ENCODE data around the gene SLC35A3. TPM values are rescaled to one million over a fixed set of nuclear protein-coding genes. Genes with fewer than 3 reads are reported as not detected.
"Not testable (repeated sequence)": the region's sequence is repeated elsewhere in the genome, so short reads cannot be mapped to it uniquely, and the experiment has no call there.

SLC35A3 gene
- total RNA-seq, 2 experiments from 2014 or later, result 18.3 to 18.8 TPM

DNA sequence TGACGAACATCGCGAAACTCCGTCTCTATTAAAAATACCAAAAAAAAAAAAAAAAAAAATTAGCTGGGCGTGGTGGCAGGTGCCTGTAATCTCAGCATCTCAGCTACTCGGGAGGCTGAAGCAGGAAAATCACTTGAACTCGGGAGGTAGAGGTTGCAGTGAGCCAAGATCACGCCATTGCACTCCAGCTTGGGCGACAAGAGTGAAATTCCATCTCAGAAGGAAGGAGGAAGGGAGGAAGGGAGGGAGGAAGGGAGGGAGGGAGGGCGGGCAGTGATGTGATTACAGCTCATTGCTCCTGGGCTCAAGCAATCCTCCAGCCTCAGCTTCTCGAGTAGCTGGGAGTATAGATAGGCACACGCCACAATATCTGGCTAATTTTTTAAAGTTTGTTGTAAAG lies 7.5 kb downstream of the SLC35A3 start:
- H3K27me3 Mint-ChIP-seq (ENCODE audit: low read depth); H3K4me1 Mint-ChIP-seq (ENCODE audit: low read depth); H3K9me3 Mint-ChIP-seq (ENCODE audit: insufficient read depth); ATAC-seq; DNase-seq; POLR2A ChIA-PET; H3K27ac Mint-ChIP-seq; CTCF ChIA-PET; H3K4me3 Mint-ChIP-seq: not testable (repeated sequence)
- H3K36me3 Mint-ChIP-seq (ENCODE audit: low read depth), result peaks cover 11% of the 10 kb centered on the region

DNA sequence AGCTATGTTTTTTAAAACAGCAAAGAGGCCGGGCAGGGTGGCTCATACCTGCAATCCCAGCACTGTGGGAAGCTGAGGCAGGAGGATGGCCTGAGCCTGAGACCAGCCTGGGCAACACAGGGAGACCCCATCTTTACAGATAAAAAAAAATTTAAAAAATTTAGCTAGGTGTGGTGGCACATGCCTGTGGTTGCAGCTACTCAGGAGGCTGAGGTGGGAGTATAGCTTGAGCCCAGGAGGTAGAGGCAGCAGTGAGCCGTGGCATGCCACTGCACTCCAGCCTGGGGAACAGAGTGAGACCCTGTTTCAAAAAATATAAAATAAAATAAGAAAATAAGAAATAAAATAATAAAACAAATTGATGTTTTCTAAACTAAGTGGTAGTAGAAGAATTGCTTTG lies 8.4 kb downstream of the SLC35A3 start:
- ChIA-PET CTCF (no interaction called here), POLR2A (interaction anchor here (1.0 kb wide), 1 partner anchor 8 kb away, joined by 4 read pairs; the partner anchor contains the start of gene SLC35A3)
- H3K9me3 Mint-ChIP-seq (ENCODE audit: insufficient read depth), result no peaks in the 10 kb centered on the region

DNA sequence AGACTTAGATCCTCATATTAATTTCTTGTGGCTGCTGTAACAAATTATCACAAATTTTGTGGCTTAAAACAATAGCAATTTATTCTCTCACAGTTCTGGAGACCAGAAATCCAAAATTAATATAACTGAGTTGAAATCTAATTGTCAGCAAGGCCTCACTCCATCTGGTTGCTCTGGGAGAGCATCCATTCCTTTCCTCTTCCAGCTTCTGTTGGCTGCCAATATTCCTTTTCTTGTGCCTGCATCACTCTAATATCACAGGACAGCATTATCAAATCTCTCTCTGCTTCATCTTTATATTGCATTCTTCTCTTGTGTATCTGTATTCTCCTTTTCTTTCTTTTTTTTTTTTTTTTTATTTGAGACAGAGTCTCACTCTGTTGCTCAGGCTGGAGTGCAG lies 9.3 kb downstream of the SLC35A3 start:
- Mint-ChIP-seq H3K36me3 (ENCODE audit: low read depth) (peaks cover 10% of the 10 kb centered on the region), H3K27me3 (ENCODE audit: low read depth) (no peaks in the 10 kb centered on the region), H3K4me1 (ENCODE audit: low read depth) (no peaks in the 10 kb centered on the region), H3K9me3 (ENCODE audit: insufficient read depth) (peaks cover under 1% of the 10 kb centered on the region), H3K27ac (no peak overlapping the region), H3K4me3 (no peak overlapping the region)
- ATAC-seq, result no peak
- ChIA-PET POLR2A (no interaction called here), CTCF (no interaction called here)
- DNase-seq, result no peak

More for the DNA sequence above, 8.4 kb downstream of the SLC35A3 start:
- H3K4me3 Mint-ChIP-seq, result no peak overlapping the region
- H3K27ac Mint-ChIP-seq, result no peak overlapping the region
- H3K4me1 Mint-ChIP-seq (ENCODE audit: low read depth), result no peaks in the 10 kb centered on the region
- ATAC-seq (no peak), DNase-seq (no peak)
- H3K27me3 Mint-ChIP-seq (ENCODE audit: low read depth), result no peaks in the 10 kb centered on the region
- peaks cover 12% of the 10 kb centered on the region for H3K36me3 Mint-ChIP-seq (ENCODE audit: low read depth)

- Mint-ChIP-seq H3K27ac (no peak overlapping the region), H3K9me3 (ENCODE audit: insufficient read depth) (peaks cover 6% of the 10 kb centered on the region), H3K27me3 (ENCODE audit: low read depth) (no peaks in the 10 kb centered on the region), H3K36me3 (ENCODE audit: low read depth) (peaks cover 22% of the 10 kb centered on the region), H3K4me3 (no peak overlapping the region), H3K4me1 (ENCODE audit: low read depth) (peaks cover 6% of the 10 kb centered on the region)
- DNase-seq, result no peak
- ATAC-seq, result no peak
- CTCF ChIA-PET, result interaction anchor here (1.9 kb wide), 1 partner anchor 17 kb away, joined by 4 read pairs; no protein-coding TSS in a partner anchor
- POLR2A ChIA-PET, result interaction anchor here (1.0 to 1.9 kb wide), 3 partner anchors 11 to 57 kb away, joined by 3 to 7 read pairs (median 3); partner anchors contain the start of gene SLC35A3
These were observed 11.1 kb downstream of the SLC35A3 start for GRCh38 chr1:99980928-99981327.

DNA sequence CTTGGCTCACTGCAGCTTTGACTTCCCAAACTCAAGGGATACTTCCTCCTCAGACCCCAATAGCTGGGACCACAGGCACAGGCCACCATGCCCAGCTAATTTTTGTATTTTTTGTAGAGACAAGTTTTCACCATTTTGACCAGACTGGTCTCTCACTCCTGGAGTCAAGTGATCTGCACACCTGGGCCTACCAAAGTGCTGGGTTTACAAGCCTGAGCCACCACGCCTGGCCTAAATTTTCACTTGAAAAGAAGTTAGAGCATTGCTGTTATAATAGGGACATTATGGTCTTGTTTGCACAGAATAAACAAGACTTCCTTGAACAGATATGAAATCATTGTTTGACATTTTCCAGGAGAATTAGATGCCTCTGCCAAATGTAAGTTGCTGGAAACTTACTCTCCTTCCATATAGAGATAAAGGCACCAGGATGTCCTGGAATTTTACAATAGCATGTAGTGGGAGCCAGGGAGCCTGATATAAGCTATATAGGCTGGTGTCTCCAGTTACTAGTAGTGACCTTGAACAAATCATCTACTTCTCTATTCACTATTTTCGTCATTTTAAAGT lies 16.9 kb downstream of the SLC35A3 start:
- Mint-ChIP-seq H3K4me3 (no peak overlapping the region), H3K27ac (no peak overlapping the region), H3K4me1 (ENCODE audit: low read depth) (peaks cover 6% of the 10 kb centered on the region), H3K9me3 (ENCODE audit: insufficient read depth) (peaks cover 19% of the 10 kb centered on the region), H3K36me3 (ENCODE audit: low read depth) (peaks cover 33% of the 10 kb centered on the region), H3K27me3 (ENCODE audit: low read depth) (no peaks in the 10 kb centered on the region)
- DNase-seq (no peak), ATAC-seq (no peak)
- POLR2A ChIA-PET, result no interaction called here
- CTCF ChIA-PET, result interaction anchor here (0.9 to 1.3 kb wide), 2 partner anchors 13 to 16 kb away, joined by 3 read pairs; no protein-coding TSS in a partner anchor

DNA sequence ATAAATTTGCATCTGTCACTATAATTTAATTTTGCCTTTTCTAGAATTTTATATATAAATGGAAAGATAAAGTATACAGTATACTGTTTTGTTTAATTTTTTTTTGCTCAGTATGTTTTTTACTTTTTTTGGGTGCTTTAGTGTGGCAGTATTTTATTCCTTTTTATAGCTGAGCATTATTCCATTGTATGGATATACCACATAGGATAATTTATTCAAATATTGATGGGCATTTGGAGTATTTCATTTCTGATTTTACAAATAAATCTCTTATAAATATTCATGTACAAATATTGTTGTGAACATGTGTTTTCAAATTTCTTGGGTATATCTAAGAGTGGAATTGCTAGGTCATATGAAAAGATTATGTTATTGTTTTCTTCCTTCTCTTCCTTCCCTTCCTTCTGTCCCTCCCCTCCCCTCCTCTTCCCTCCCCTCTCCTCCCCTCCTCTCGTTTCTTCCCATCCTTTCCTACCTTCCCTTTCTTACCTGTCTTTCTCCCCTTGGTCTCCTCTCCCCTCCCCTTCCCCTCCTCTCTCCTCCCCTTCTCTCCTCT lies 18.5 kb downstream of the SLC35A3 start:
- POLR2A ChIA-PET, result no interaction called here
- peaks cover 6% of the 10 kb centered on the region for H3K4me1 Mint-ChIP-seq (ENCODE audit: low read depth)
- peaks cover 28% of the 10 kb centered on the region for H3K9me3 Mint-ChIP-seq (ENCODE audit: insufficient read depth)
- H3K4me3 Mint-ChIP-seq, result no peak overlapping the region
- DNase-seq (no peak), ATAC-seq (no peak)
- no peak overlapping the region for H3K27ac Mint-ChIP-seq
- CTCF ChIA-PET, result no interaction called here
- H3K27me3 Mint-ChIP-seq (ENCODE audit: low read depth), result no peaks in the 10 kb centered on the region
- peaks cover 40% of the 10 kb centered on the region for H3K36me3 Mint-ChIP-seq (ENCODE audit: low read depth)

- ChIA-PET POLR2A (no interaction called here), CTCF (interaction anchor here (0.7 kb wide), 1 partner anchor 39 kb away, joined by 3 read pairs; no protein-coding TSS in a partner anchor)
- Mint-ChIP-seq H3K27me3 (ENCODE audit: low read depth) (no peaks in the 10 kb centered on the region), H3K4me1 (ENCODE audit: low read depth) (no peaks in the 10 kb centered on the region), H3K4me3 (no peak overlapping the region), H3K27ac (no peak overlapping the region), H3K9me3 (ENCODE audit: insufficient read depth) (peaks cover 22% of the 10 kb centered on the region), H3K36me3 (ENCODE audit: low read depth) (peaks cover 44% of the 10 kb centered on the region)
- ATAC-seq, result no peak
- DNase-seq, result no peak
These were observed 22.4 kb downstream of the SLC35A3 start for GRCh38 chr1:99992044-99992722.

- Mint-ChIP-seq H3K4me1 (ENCODE audit: low read depth) (no peaks in the 10 kb centered on the region), H3K9me3 (ENCODE audit: insufficient read depth) (peaks cover 22% of the 10 kb centered on the region), H3K27ac (no peak overlapping the region), H3K27me3 (ENCODE audit: low read depth) (no peaks in the 10 kb centered on the region), H3K36me3 (ENCODE audit: low read depth) (peaks cover 44% of the 10 kb centered on the region), H3K4me3 (no peak overlapping the region)
- no peak for ATAC-seq
- DNase-seq, result no peak
- ChIA-PET POLR2A (no interaction called here), CTCF (interaction anchor here (0.7 kb wide), 1 partner anchor 38 kb away, joined by 3 read pairs; no protein-coding TSS in a partner anchor)
These were observed 23.1 kb downstream of the SLC35A3 start for GRCh38 chr1:99992760-99993467.

DNA sequence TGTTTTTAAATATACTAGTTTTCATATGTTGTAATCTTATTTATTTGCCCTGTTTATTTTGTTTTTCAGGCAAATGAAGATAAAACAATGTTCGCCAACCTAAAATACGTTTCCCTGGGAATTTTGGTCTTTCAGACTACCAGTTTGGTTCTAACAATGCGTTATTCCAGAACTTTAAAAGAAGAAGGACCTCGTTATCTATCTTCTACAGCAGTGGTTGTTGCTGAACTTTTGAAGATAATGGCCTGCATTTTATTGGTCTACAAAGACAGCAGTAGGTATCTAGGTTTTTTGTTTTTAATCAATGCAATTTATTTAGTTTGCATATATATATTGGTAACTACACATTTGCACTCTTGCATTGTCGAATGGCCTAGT lies 23.7 kb downstream of the SLC35A3 start:
- ATAC-seq (no peak), DNase-seq (no peak)
- no peaks in the 10 kb centered on the region for H3K27me3 Mint-ChIP-seq (ENCODE audit: low read depth)
- peaks cover 22% of the 10 kb centered on the region for H3K9me3 Mint-ChIP-seq (ENCODE audit: insufficient read depth)
- no peaks in the 10 kb centered on the region for H3K4me1 Mint-ChIP-seq (ENCODE audit: low read depth)
- no peak overlapping the region for H3K27ac Mint-ChIP-seq
- peaks cover 47% of the 10 kb centered on the region for H3K36me3 Mint-ChIP-seq (ENCODE audit: low read depth)
- CTCF ChIA-PET, result no interaction called here
- no peak overlapping the region for H3K4me3 Mint-ChIP-seq
- POLR2A ChIA-PET, result no interaction called here

- POLR2A ChIA-PET, result no interaction called here
- DNase-seq (no peak), ATAC-seq (no peak)
- Mint-ChIP-seq H3K4me1 (ENCODE audit: low read depth) (no peaks in the 10 kb centered on the region), H3K4me3 (no peak overlapping the region), H3K36me3 (ENCODE audit: low read depth) (peaks cover 48% of the 10 kb centered on the region), H3K27ac (no peak overlapping the region), H3K27me3 (ENCODE audit: low read depth) (no peaks in the 10 kb centered on the region), H3K9me3 (ENCODE audit: insufficient read depth) (peaks cover 22% of the 10 kb centered on the region)
- CTCF ChIA-PET, result no interaction called here
These were observed 24.7 kb downstream of the SLC35A3 start for GRCh38 chr1:99994496-99994895.

GRCh38 chr1:99996951-99997350 lies 27.2 kb downstream of the SLC35A3 start:
- POLR2A ChIA-PET, result no interaction called here
- Mint-ChIP-seq H3K27ac (no peak overlapping the region), H3K36me3 (ENCODE audit: low read depth) (peaks cover 44% of the 10 kb centered on the region), H3K4me1 (ENCODE audit: low read depth) (no peaks in the 10 kb centered on the region), H3K27me3 (ENCODE audit: low read depth) (no peaks in the 10 kb centered on the region), H3K4me3 (no peak overlapping the region), H3K9me3 (ENCODE audit: insufficient read depth) (peaks cover 9% of the 10 kb centered on the region)
- DNase-seq (no peak), ATAC-seq (no peak)
- CTCF ChIA-PET, result no interaction called here

DNA sequence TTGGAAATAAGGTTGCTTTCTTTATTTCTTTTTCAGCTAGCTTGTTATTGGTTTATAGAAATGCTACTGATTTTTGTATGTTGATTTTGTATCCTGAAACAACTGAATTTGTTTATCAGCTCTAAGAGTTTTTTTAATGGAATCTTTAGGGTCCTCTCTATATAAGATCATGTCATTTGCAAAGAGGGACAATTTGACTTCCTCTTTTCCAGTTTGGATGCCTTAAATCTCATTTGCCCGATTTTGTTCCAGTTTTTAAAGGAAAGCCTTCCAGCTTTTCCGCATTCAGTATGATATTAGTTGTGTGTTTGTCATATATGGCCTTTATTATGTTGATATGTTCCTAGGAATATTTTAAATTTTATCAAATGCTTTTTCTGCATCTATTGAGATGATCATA lies 31.7 kb downstream of the SLC35A3 start:
- DNase-seq (no peak), ATAC-seq (no peak)
- Mint-ChIP-seq H3K27ac (no peak overlapping the region), H3K4me3 (no peak overlapping the region), H3K27me3 (ENCODE audit: low read depth) (no peaks in the 10 kb centered on the region), H3K9me3 (ENCODE audit: insufficient read depth) (peaks cover 21% of the 10 kb centered on the region), H3K36me3 (ENCODE audit: low read depth) (peaks cover 42% of the 10 kb centered on the region), H3K4me1 (ENCODE audit: low read depth) (no peaks in the 10 kb centered on the region)
- ChIA-PET CTCF (no interaction called here), POLR2A (no interaction called here)

All from activated CD8-positive, alpha-beta T cell treated with anti-CD3 and anti-CD28 coated beads, Interleukin-2, amount 10 ng/mL, durations not matched to agents 7 days and 5 days (primary cell).